Measurements from ENCODE around the gene NPHP4. TPM values are rescaled to one million over a fixed set of nuclear protein-coding genes. Genes with fewer than 3 reads are reported as not detected.

The NPHP4 gene
- polyA plus RNA-seq, 1 of the 3 experiments (the other 2 are of a cell fraction), result 7.0 TPM

DNA sequence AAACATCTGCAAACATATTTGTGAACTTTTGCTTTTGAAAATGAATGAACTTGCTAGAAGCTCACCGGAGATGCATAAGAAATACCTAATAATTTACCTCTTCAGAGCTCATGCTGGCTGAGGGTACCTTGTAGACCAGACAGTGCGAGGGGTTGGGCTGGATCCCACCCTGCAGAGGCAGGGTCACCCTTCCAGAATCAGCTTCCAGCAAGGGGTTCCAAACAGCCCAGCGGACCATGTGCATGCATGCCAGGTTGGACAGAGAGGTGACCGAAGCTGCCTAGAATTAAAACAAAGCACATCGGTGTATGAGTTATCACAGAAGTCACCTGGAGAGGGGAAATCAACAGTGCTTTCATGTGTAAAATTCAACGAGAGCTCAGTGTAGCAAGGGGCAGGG is 59.2 kb downstream of the NPHP4 start (continued):
- TF ChIP-seq EP300 (IDR thresholded peaks at IDR 0.05; ENCODE audit: borderline replicate concordance in 1 of 2, low read depth in 1 of 2, low read length in 1 of 2) (no peak), TEAD4 (IDR thresholded peaks at IDR 0.05; ENCODE audit: borderline replicate concordance, insufficient read depth) (no peak), FOXM1 (IDR thresholded peaks at IDR 0.05; ENCODE audit: low read depth) (no peak), RFX5 (IDR thresholded peaks at IDR 0.05; ENCODE audit: low read length) (no peak), NRF1 (IDR thresholded peaks at IDR 0.05; ENCODE audit: low read depth, low read length) (no peak), FOSL2 (IDR thresholded peaks at IDR 0.05; ENCODE audit: borderline replicate concordance, low read depth) (no peak), EZH2phosphoT487 (IDR thresholded peaks at IDR 0.05; ENCODE audit: borderline replicate concordance, low read depth) (no peak)
- TF ChIP-seq, protein P1, sequence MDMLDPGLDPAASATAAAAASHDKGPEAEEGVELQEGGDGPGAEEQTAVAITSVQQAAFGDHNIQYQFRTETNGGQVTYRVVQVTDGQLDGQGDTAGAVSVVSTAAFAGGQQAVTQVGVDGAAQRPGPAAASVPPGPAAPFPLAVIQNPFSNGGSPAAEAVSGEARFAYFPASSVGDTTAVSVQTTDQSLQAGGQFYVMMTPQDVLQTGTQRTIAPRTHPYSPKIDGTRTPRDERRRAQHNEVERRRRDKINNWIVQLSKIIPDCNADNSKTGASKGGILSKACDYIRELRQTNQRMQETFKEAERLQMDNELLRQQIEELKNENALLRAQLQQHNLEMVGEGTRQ (IDR thresholded peaks at IDR 0.05; ENCODE audit: borderline replicate concordance, low read depth, low read length), result no peak
- TF ChIP-seq, protein P2, sequence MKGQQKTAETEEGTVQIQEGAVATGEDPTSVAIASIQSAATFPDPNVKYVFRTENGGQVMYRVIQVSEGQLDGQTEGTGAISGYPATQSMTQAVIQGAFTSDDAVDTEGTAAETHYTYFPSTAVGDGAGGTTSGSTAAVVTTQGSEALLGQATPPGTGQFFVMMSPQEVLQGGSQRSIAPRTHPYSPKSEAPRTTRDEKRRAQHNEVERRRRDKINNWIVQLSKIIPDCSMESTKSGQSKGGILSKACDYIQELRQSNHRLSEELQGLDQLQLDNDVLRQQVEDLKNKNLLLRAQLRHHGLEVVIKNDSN (IDR thresholded peaks at IDR 0.05; ENCODE audit: borderline replicate concordance, low read depth), result no peak

- H3K27me3 ChIP-seq (ENCODE audit: insufficient read depth), result no peaks in the 10 kb centered on the region
- no peaks in the 10 kb centered on the region for H3K9me2 ChIP-seq
- 86% methylated on average over 4 of the region's 4 CpGs for WGBS (ENCODE audit: low lambda C conversion rate)
- H3K79me2 ChIP-seq (ENCODE audit: insufficient read depth), result no peaks in the 10 kb centered on the region
- H3K4me2 ChIP-seq, result no peak overlapping the region
- no peak overlapping the region for H2AFZ ChIP-seq (ENCODE audit: low read depth)
- no peaks in the 10 kb centered on the region for H3K9me3 ChIP-seq
- peaks cover 5 to 24% of the 10 kb centered on the region in 2 experiments for H3K36me3 ChIP-seq (replicated peaks in 1 of 2; ENCODE audit: control insufficient read depth in 1 of 2, insufficient read depth in 2 of 2, low read length in 1 of 2)
- ChIA-PET POLR2A (no interaction called here), CTCF (interaction anchor here (1.8 kb wide), 1 partner anchor 46 kb away, joined by 5 read pairs; no protein-coding TSS in a partner anchor)
- no peak overlapping the region for H3K9ac ChIP-seq
- H3F3A ChIP-seq (replicated peaks; ENCODE audit: insufficient read depth), result peaks cover 6% of the 10 kb centered on the region
- H3K4me3 ChIP-seq (ENCODE audit: low read depth in 2 of 2, low read length in 1 of 2), result no peak overlapping the region
- no peaks in the 10 kb centered on the region for H4K20me1 ChIP-seq (ENCODE audit: insufficient read depth)
- H3K27ac ChIP-seq (ENCODE audit: low read depth in 2 of 2, low read length in 1 of 2), result no peak overlapping the region
- no peak for DNase-seq
- no peaks in the 10 kb centered on the region for H3K4me1 ChIP-seq (ENCODE audit: control insufficient read depth in 1 of 2, insufficient read depth in 2 of 2, low read depth in 1 of 2, low read length in 1 of 2)
- TF ChIP-seq MEF2A (IDR thresholded peaks at IDR 0.05; ENCODE audit: borderline replicate concordance, low read depth) (no peak), MXI1 (IDR thresholded peaks at IDR 0.05; ENCODE audit: low read depth, low read length) (no peak), TAF1 (IDR thresholded peaks at IDR 0.05; ENCODE audit: borderline replicate concordance, low read depth, low read length) (no peak), TCF12 (IDR thresholded peaks at IDR 0.05) (no peak), POLR2AphosphoS5 (IDR thresholded peaks at IDR 0.05; ENCODE audit: low read depth, low read length) (no peak), CHD2 (IDR thresholded peaks at IDR 0.05; ENCODE audit: low read length, partially characterized antibody) (no peak), NFIC (IDR thresholded peaks at IDR 0.05; ENCODE audit: borderline replicate concordance) (no peak), JUND (IDR thresholded peaks at IDR 0.05) (no peak), NRF1 (IDR thresholded peaks at IDR 0.05; ENCODE audit: low read depth, low read length) (no peak), FOXM1 (IDR thresholded peaks at IDR 0.05; ENCODE audit: low read depth) (no peak)
- TF ChIP-seq, protein P3, sequence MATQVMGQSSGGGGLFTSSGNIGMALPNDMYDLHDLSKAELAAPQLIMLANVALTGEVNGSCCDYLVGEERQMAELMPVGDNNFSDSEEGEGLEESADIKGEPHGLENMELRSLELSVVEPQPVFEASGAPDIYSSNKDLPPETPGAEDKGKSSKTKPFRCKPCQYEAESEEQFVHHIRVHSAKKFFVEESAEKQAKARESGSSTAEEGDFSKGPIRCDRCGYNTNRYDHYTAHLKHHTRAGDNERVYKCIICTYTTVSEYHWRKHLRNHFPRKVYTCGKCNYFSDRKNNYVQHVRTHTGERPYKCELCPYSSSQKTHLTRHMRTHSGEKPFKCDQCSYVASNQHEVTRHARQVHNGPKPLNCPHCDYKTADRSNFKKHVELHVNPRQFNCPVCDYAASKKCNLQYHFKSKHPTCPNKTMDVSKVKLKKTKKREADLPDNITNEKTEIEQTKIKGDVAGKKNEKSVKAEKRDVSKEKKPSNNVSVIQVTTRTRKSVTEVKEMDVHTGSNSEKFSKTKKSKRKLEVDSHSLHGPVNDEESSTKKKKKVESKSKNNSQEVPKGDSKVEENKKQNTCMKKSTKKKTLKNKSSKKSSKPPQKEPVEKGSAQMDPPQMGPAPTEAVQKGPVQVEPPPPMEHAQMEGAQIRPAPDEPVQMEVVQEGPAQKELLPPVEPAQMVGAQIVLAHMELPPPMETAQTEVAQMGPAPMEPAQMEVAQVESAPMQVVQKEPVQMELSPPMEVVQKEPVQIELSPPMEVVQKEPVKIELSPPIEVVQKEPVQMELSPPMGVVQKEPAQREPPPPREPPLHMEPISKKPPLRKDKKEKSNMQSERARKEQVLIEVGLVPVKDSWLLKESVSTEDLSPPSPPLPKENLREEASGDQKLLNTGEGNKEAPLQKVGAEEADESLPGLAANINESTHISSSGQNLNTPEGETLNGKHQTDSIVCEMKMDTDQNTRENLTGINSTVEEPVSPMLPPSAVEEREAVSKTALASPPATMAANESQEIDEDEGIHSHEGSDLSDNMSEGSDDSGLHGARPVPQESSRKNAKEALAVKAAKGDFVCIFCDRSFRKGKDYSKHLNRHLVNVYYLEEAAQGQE (IDR thresholded peaks at IDR 0.05; ENCODE audit: low read depth, low read length), result no peak
These were observed 63.4 kb downstream of the NPHP4 start for GRCh38 chr1:5928714-5929400.
